Measurements from ENCODE around the gene SGSM2.

SGSM2 gene

GRCh38 chr17:2406271-2406902, 69.1 kb downstream of the SGSM2 start:
- Histone ChIP-seq H3K4me1 (ENCODE audit: control insufficient read depth, insufficient read depth, low read length, poor library complexity, severe bottlenecking) (peaks cover 6% of the 10 kb centered on the region), H3K4me3 (ENCODE audit: insufficient read depth, low read depth, low read length, poor library complexity, severe bottlenecking) (no peak overlapping the region), H3K36me3 (ENCODE audit: control insufficient read depth, insufficient read depth, low read length) (no peaks in the 10 kb centered on the region), H3K27me3 (replicated peaks; ENCODE audit: control insufficient read depth, insufficient read depth, low read length, poor library complexity, severe bottlenecking) (no peaks in the 10 kb centered on the region), H3K27ac (ENCODE audit: insufficient read depth, low read length, poor library complexity, severe bottlenecking) (no peak overlapping the region), H3K9me3 (ENCODE audit: control insufficient read depth, low read length) (no peaks in the 10 kb centered on the region)
- DNase-seq = no peak

DNA sequence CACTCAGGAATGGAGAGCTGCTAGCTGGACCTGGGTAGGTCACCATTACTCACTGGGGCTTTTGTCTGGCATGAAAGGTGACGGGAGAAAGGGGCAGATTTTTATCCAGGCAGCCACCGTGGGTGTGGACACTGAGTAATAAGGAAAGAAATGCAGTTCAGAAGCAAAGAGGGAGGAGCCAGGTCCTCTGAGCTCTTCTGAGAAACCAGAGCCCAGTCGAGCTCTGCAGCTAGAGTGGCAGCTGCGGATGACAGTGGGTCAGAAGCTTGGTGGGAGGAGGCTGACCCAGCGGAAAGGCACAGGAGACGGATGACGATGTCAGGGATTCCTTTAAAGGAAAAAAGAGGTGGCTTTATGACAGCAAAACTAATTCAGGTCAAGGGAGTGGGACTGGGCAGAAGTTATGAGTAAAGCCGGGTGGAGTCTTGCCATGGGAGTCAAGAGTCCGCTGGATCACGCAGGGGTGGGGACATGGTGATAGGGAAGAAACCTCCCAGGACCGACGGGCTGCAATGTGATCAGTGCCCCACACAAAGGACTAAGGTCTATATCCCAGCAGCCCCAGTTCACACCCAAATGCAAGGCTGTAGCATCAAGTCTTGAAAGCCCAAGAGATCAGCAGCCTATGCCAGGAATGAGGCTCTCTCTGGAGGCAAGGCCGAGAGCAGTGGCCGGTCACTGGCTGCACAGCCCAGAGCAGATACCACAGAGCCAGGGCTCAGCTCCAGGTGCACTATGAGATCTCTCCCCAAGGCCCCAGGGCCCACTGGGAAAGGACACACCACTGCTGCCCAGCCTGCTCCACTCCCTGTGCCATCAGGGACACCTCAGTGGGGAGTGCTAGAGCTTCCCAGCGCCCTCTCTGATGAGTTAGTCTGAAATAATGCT, 69.8 kb downstream of the SGSM2 start:
- Histone ChIP-seq H3K27ac (ENCODE audit: insufficient read depth, low read length, poor library complexity, severe bottlenecking) (no peak overlapping the region), H3K4me1 (ENCODE audit: control insufficient read depth, insufficient read depth, low read length, poor library complexity, severe bottlenecking) (peaks cover 5% of the 10 kb centered on the region), H3K4me3 (ENCODE audit: insufficient read depth, low read depth, low read length, poor library complexity, severe bottlenecking) (no peak overlapping the region), H3K9me3 (ENCODE audit: control insufficient read depth, low read length) (no peaks in the 10 kb centered on the region), H3K27me3 (replicated peaks; ENCODE audit: control insufficient read depth, insufficient read depth, low read length, poor library complexity, severe bottlenecking) (no peaks in the 10 kb centered on the region), H3K36me3 (ENCODE audit: control insufficient read depth, insufficient read depth, low read length) (no peaks in the 10 kb centered on the region)
- no peak for DNase-seq

DNA sequence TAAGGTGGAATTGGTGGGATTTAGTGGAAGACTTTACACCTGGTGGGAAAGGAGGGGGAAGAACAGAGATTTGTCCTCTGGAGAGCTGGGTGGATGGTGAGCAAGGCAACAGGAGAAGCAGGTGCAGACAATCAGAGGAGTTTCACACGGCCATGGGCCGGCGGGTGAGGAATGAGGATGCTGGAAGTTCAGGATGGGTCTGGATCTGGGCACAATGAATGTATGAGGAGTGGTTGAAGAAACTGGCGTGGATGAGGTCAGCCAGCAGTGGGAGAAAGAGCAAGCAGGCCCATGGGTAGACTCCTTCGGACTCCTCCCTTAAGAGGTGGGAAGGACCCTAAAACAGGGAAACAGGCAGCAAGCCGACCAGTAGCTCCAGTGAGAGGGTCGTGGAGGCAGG, 73.7 kb downstream of the SGSM2 start:
- H3K27ac ChIP-seq (ENCODE audit: insufficient read depth, low read length, poor library complexity, severe bottlenecking) = no peak overlapping the region
- H3K36me3 ChIP-seq (ENCODE audit: control insufficient read depth, insufficient read depth, low read length) = no peaks in the 10 kb centered on the region
- no peaks in the 10 kb centered on the region for H3K9me3 ChIP-seq (ENCODE audit: control insufficient read depth, low read length)
- no peak for DNase-seq
- no peaks in the 10 kb centered on the region for H3K4me1 ChIP-seq (ENCODE audit: control insufficient read depth, insufficient read depth, low read length, poor library complexity, severe bottlenecking)
- H3K4me3 ChIP-seq (ENCODE audit: insufficient read depth, low read depth, low read length, poor library complexity, severe bottlenecking) = no peak overlapping the region
- no peaks in the 10 kb centered on the region for H3K27me3 ChIP-seq (replicated peaks; ENCODE audit: control insufficient read depth, insufficient read depth, low read length, poor library complexity, severe bottlenecking)

DNA sequence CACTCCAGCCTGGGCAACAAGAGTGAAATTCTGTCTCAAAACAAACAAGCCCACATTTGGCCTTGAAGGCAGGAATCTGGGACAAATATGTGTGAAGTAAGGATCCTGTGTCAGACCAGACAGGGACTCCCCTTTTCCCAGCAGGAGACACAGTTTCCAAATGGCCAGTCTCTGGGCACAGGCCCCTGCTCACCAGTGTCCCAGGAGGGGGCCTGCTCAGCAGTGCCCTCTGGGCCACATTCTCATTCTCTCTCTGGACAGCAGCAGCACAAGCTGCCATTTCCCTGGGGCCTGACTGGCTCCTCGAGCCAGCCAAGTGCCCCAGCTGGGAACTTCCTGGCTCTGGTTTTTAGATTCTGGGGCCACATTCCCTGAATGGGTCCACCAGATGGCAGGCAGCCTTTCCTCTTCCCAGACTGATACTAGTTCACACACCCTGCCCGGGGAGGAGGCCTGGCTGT, 75.3 kb downstream of the SGSM2 start:
- no peaks in the 10 kb centered on the region for H3K4me1 ChIP-seq (ENCODE audit: control insufficient read depth, insufficient read depth, low read length, poor library complexity, severe bottlenecking)
- no peak overlapping the region for H3K4me3 ChIP-seq (ENCODE audit: insufficient read depth, low read depth, low read length, poor library complexity, severe bottlenecking)
- DNase-seq = no peak
- no peaks in the 10 kb centered on the region for H3K27me3 ChIP-seq (replicated peaks; ENCODE audit: control insufficient read depth, insufficient read depth, low read length, poor library complexity, severe bottlenecking)
- no peaks in the 10 kb centered on the region for H3K9me3 ChIP-seq (ENCODE audit: control insufficient read depth, low read length)
- H3K27ac ChIP-seq (ENCODE audit: insufficient read depth, low read length, poor library complexity, severe bottlenecking) = no peak overlapping the region
- no peaks in the 10 kb centered on the region for H3K36me3 ChIP-seq (ENCODE audit: control insufficient read depth, insufficient read depth, low read length)

DNA sequence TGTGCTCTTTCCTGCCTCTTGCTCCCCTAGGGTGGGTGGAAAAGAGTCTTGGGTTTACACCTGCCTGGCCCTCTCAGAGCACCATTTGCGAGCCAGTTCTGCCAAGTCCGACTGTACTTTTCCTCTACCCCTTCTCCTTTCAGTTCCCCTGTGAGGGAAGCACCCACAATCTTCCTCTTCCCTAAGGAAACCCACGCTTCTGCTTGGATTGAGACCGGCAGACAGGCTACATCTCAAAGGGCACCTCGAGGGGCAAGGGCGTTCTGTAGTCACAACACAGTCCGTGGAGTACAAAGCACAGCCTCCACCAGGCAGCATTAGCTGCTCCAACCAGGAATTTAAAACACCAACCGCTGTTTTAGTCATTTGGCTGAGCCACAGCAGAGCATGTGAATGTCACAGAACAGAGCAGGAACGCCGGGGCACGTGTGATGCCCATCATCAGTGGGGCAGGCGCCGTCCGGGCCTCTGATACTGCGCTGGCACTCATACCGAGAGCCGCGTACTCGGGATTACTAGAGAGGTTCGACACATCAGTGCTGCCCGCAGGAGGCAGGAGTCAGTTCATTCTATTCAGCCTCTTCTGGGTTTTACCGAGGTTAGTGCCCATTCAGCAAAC, 77.3 kb downstream of the SGSM2 start:
- no peak overlapping the region for H3K27ac ChIP-seq (ENCODE audit: insufficient read depth, low read length, poor library complexity, severe bottlenecking)
- no peaks in the 10 kb centered on the region for H3K27me3 ChIP-seq (replicated peaks; ENCODE audit: control insufficient read depth, insufficient read depth, low read length, poor library complexity, severe bottlenecking)
- no peaks in the 10 kb centered on the region for H3K9me3 ChIP-seq (ENCODE audit: control insufficient read depth, low read length)
- no peak overlapping the region for H3K4me3 ChIP-seq (ENCODE audit: insufficient read depth, low read depth, low read length, poor library complexity, severe bottlenecking)
- no peak for DNase-seq
- H3K36me3 ChIP-seq (ENCODE audit: control insufficient read depth, insufficient read depth, low read length) = peaks cover 14% of the 10 kb centered on the region
- no peaks in the 10 kb centered on the region for H3K4me1 ChIP-seq (ENCODE audit: control insufficient read depth, insufficient read depth, low read length, poor library complexity, severe bottlenecking)

- no peaks in the 10 kb centered on the region for H3K9me3 ChIP-seq (ENCODE audit: control insufficient read depth, low read length)
- peaks cover 19% of the 10 kb centered on the region for H3K36me3 ChIP-seq (ENCODE audit: control insufficient read depth, insufficient read depth, low read length)
- no peak for DNase-seq
- H3K27me3 ChIP-seq (replicated peaks; ENCODE audit: control insufficient read depth, insufficient read depth, low read length, poor library complexity, severe bottlenecking) = no peaks in the 10 kb centered on the region
- no peak overlapping the region for H3K4me3 ChIP-seq (ENCODE audit: insufficient read depth, low read depth, low read length, poor library complexity, severe bottlenecking)
- H3K4me1 ChIP-seq (ENCODE audit: control insufficient read depth, insufficient read depth, low read length, poor library complexity, severe bottlenecking) = no peaks in the 10 kb centered on the region
- no peak overlapping the region for H3K27ac ChIP-seq (ENCODE audit: insufficient read depth, low read length, poor library complexity, severe bottlenecking)
Observed at GRCh38 chr17:2415081-2415480, 77.8 kb downstream of the SGSM2 start.

GRCh38 chr17:2416010-2416734, 78.9 kb downstream of the SGSM2 start:
- Histone ChIP-seq H3K27me3 (replicated peaks; ENCODE audit: control insufficient read depth, insufficient read depth, low read length, poor library complexity, severe bottlenecking) (no peaks in the 10 kb centered on the region), H3K27ac (ENCODE audit: insufficient read depth, low read length, poor library complexity, severe bottlenecking) (no peak overlapping the region), H3K9me3 (ENCODE audit: control insufficient read depth, low read length) (no peaks in the 10 kb centered on the region), H3K4me3 (ENCODE audit: insufficient read depth, low read depth, low read length, poor library complexity, severe bottlenecking) (no peak overlapping the region), H3K4me1 (ENCODE audit: control insufficient read depth, insufficient read depth, low read length, poor library complexity, severe bottlenecking) (no peaks in the 10 kb centered on the region), H3K36me3 (ENCODE audit: control insufficient read depth, insufficient read depth, low read length) (peaks cover 26% of the 10 kb centered on the region)
- DNase-seq = peak; percentile 73 to 83 (median 79)

- Histone ChIP-seq H3K27ac (ENCODE audit: insufficient read depth, low read length, poor library complexity, severe bottlenecking) (no peak overlapping the region), H3K9me3 (ENCODE audit: control insufficient read depth, low read length) (no peaks in the 10 kb centered on the region), H3K27me3 (replicated peaks; ENCODE audit: control insufficient read depth, insufficient read depth, low read length, poor library complexity, severe bottlenecking) (no peaks in the 10 kb centered on the region), H3K36me3 (ENCODE audit: control insufficient read depth, insufficient read depth, low read length) (peaks cover 29% of the 10 kb centered on the region), H3K4me1 (ENCODE audit: control insufficient read depth, insufficient read depth, low read length, poor library complexity, severe bottlenecking) (no peaks in the 10 kb centered on the region), H3K4me3 (ENCODE audit: insufficient read depth, low read depth, low read length, poor library complexity, severe bottlenecking) (no peak overlapping the region)
- DNase-seq = no peak
Observed at GRCh38 chr17:2418572-2418971, 81.3 kb downstream of the SGSM2 start.

- Histone ChIP-seq H3K27ac (ENCODE audit: insufficient read depth, low read length, poor library complexity, severe bottlenecking) (no peak overlapping the region), H3K36me3 (ENCODE audit: control insufficient read depth, insufficient read depth, low read length) (peaks cover 29% of the 10 kb centered on the region), H3K4me3 (ENCODE audit: insufficient read depth, low read depth, low read length, poor library complexity, severe bottlenecking) (no peak overlapping the region)
Observed at GRCh38 chr17:2419486-2419885, 82.2 kb downstream of the SGSM2 start.

More at GRCh38 chr17:2419486-2419885, 82.2 kb downstream of the SGSM2 start:
- Histone ChIP-seq H3K27me3 (replicated peaks; ENCODE audit: control insufficient read depth, insufficient read depth, low read length, poor library complexity, severe bottlenecking) (no peaks in the 10 kb centered on the region), H3K4me1 (ENCODE audit: control insufficient read depth, insufficient read depth, low read length, poor library complexity, severe bottlenecking) (no peaks in the 10 kb centered on the region), H3K9me3 (ENCODE audit: control insufficient read depth, low read length) (no peaks in the 10 kb centered on the region)
- no peak for DNase-seq

Measured in effector memory CD4-positive, alpha-beta T cell (primary cell).